ENCODE measurements around the gene KRTAP5-4.
"Not testable (repeated sequence)": the region's sequence is repeated elsewhere in the genome, so short reads cannot be mapped to it uniquely, and the experiment has no call there.

Gene KRTAP5-4

GRCh38 chr11:1651411-1651980 is 29.6 kb upstream of the KRTAP5-4 start:
- Histone ChIP-seq H3K27me3 (ENCODE audit: control insufficient read depth in 1 of 2, insufficient read depth in 2 of 2, low read length in 2 of 2) (peaks cover 0 to 5% of the 10 kb centered on the region in 2 donors), H3K9ac (ENCODE audit: low read length) (no peak overlapping the region), H3K4me3 (ENCODE audit: low read depth in 1 of 2, low read length in 2 of 2) (no peak overlapping the region), H3K9me3 (ENCODE audit: low read length) (no peaks in the 10 kb centered on the region), H3K4me1 (ENCODE audit: insufficient read depth, low read length) (no peaks in the 10 kb centered on the region), H3K36me3 (ENCODE audit: insufficient read depth, low read length) (no peaks in the 10 kb centered on the region), H3K27ac (ENCODE audit: low read depth, low read length) (no peak overlapping the region)

- no peaks in the 10 kb centered on the region for H3K4me1 ChIP-seq (ENCODE audit: insufficient read depth, low read length)
- no peak overlapping the region for H3K4me3 ChIP-seq (ENCODE audit: low read depth in 1 of 2, low read length in 2 of 2)
- no peak overlapping the region for H3K9ac ChIP-seq (ENCODE audit: low read length)
- no peak overlapping the region for H3K27ac ChIP-seq (ENCODE audit: low read depth, low read length)
- H3K9me3 ChIP-seq (ENCODE audit: low read length) = no peaks in the 10 kb centered on the region
- H3K27me3 ChIP-seq (ENCODE audit: control insufficient read depth in 1 of 2, insufficient read depth in 2 of 2, low read length in 2 of 2) = peaks cover 0 to 5% of the 10 kb centered on the region in 2 donors
- H3K36me3 ChIP-seq (ENCODE audit: insufficient read depth, low read length) = no peaks in the 10 kb centered on the region
These were observed 29.0 kb upstream of the KRTAP5-4 start for GRCh38 chr11:1650918-1651262.

- no peak overlapping the region for H3K9ac ChIP-seq (ENCODE audit: low read length)
- no peaks in the 10 kb centered on the region for H3K4me1 ChIP-seq (ENCODE audit: insufficient read depth, low read length)
- no peak overlapping the region for H3K4me3 ChIP-seq (ENCODE audit: low read depth in 1 of 2, low read length in 2 of 2)
- no peak overlapping the region for H3K27ac ChIP-seq (ENCODE audit: low read depth, low read length)
- H3K9me3 ChIP-seq (ENCODE audit: low read length) = no peaks in the 10 kb centered on the region
- peaks cover 0 to 5% of the 10 kb centered on the region in 2 donors for H3K27me3 ChIP-seq (ENCODE audit: control insufficient read depth in 1 of 2, insufficient read depth in 2 of 2, low read length in 2 of 2)
- H3K36me3 ChIP-seq (ENCODE audit: insufficient read depth, low read length) = no peaks in the 10 kb centered on the region
These were observed 28.3 kb upstream of the KRTAP5-4 start for GRCh38 chr11:1650034-1650917.

GRCh38 chr11:1648653-1649420 is 26.9 kb upstream of the KRTAP5-4 start:
- H3K9ac ChIP-seq (ENCODE audit: low read length) = no peak overlapping the region
- H3K27me3 ChIP-seq (ENCODE audit: control insufficient read depth in 1 of 2, insufficient read depth in 2 of 2, low read length in 2 of 2) = no peaks in the 10 kb centered on the region
- H3K9me3 ChIP-seq (ENCODE audit: low read length) = no peaks in the 10 kb centered on the region
- no peak overlapping the region for H3K27ac ChIP-seq (ENCODE audit: low read depth, low read length)
- no peaks in the 10 kb centered on the region for H3K36me3 ChIP-seq (ENCODE audit: insufficient read depth, low read length)
- H3K4me3 ChIP-seq (ENCODE audit: low read depth in 1 of 2, low read length in 2 of 2) = no peak overlapping the region
- no peaks in the 10 kb centered on the region for H3K4me1 ChIP-seq (ENCODE audit: insufficient read depth, low read length)

DNA sequence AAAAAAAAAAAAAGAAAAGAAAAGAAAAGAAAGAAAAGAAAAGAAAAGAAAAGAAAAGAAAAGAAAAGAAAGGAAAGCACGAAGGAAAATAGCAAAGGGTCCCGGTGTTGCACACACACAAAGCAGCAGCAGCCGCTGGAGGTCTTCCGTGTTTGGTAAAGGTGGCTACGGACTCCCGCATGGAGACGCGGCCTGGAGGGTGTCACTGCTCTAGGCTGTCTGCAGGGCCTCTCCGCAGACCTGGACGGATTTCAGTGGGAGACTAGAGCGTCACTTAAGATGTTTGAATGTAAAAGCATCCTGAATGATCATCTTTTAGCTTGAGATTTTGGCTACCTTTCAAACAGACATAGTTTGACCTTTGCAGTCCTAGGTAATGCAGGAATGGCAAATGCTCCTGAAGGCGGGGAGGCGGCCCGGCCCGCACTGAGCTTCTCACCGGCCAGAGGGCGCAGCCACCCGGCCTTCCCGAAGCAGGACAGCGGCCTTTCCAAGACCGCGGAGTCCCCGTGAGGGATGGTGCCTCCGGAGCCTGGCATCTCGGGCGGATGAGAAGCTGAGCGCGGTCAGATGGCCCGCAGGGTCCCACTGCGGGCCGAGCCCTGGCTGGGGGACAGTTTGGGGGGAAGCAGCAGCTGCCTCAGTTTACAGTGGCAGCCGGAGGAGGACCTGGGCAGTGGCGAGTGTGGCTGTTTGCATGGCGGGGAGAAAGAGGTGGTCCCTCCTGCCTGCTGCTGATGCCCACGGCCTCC is 26.1 kb upstream of the KRTAP5-4 start:
- Histone ChIP-seq H3K9ac (ENCODE audit: low read length) (no peak overlapping the region), H3K36me3 (ENCODE audit: insufficient read depth, low read length) (no peaks in the 10 kb centered on the region), H3K4me3 (ENCODE audit: low read depth in 1 of 2, low read length in 2 of 2) (no peak overlapping the region), H3K27me3 (ENCODE audit: control insufficient read depth in 1 of 2, insufficient read depth in 2 of 2, low read length in 2 of 2) (no peaks in the 10 kb centered on the region), H3K27ac (ENCODE audit: low read depth, low read length) (no peak overlapping the region), H3K9me3 (ENCODE audit: low read length) (no peaks in the 10 kb centered on the region), H3K4me1 (ENCODE audit: insufficient read depth, low read length) (no peaks in the 10 kb centered on the region)

- H3K9ac ChIP-seq (ENCODE audit: low read length); H3K9me3 ChIP-seq (ENCODE audit: low read length); H3K27ac ChIP-seq (ENCODE audit: low read depth, low read length); H3K36me3 ChIP-seq (ENCODE audit: insufficient read depth, low read length); H3K4me1 ChIP-seq (ENCODE audit: insufficient read depth, low read length); H3K27me3 ChIP-seq (ENCODE audit: control insufficient read depth in 1 of 2, insufficient read depth in 2 of 2, low read length in 2 of 2); H3K4me3 ChIP-seq (ENCODE audit: low read depth in 1 of 2, low read length in 2 of 2): not testable (repeated sequence)
These were observed 24.6 kb upstream of the KRTAP5-4 start for GRCh38 chr11:1646540-1646939.

- Histone ChIP-seq H3K4me1 (ENCODE audit: insufficient read depth, low read length) (no peaks in the 10 kb centered on the region), H3K4me3 (ENCODE audit: low read depth in 1 of 2, low read length in 2 of 2) (no peak overlapping the region), H3K9ac (ENCODE audit: low read length) (no peak overlapping the region), H3K36me3 (ENCODE audit: insufficient read depth, low read length) (no peaks in the 10 kb centered on the region), H3K27me3 (ENCODE audit: control insufficient read depth in 1 of 2, insufficient read depth in 2 of 2, low read length in 2 of 2) (peaks cover 2 to 4% of the 10 kb centered on the region in 2 donors), H3K27ac (ENCODE audit: low read depth, low read length) (no peak overlapping the region), H3K9me3 (ENCODE audit: low read length) (no peaks in the 10 kb centered on the region)
These were observed 23.5 kb upstream of the KRTAP5-4 start for GRCh38 chr11:1645357-1645821.

- H3K36me3 ChIP-seq (ENCODE audit: insufficient read depth, low read length) = no peaks in the 10 kb centered on the region
- no peak overlapping the region for H3K27ac ChIP-seq (ENCODE audit: low read depth, low read length)
- H3K9me3 ChIP-seq (ENCODE audit: low read length) = no peaks in the 10 kb centered on the region
- no peak overlapping the region for H3K4me3 ChIP-seq (ENCODE audit: low read depth in 1 of 2, low read length in 2 of 2)
- H3K27me3 ChIP-seq (ENCODE audit: control insufficient read depth in 1 of 2, insufficient read depth in 2 of 2, low read length in 2 of 2) = peaks cover 3 to 7% of the 10 kb centered on the region in 2 donors
- no peaks in the 10 kb centered on the region for H3K4me1 ChIP-seq (ENCODE audit: insufficient read depth, low read length)
- no peak overlapping the region for H3K9ac ChIP-seq (ENCODE audit: low read length)
These were observed 22.8 kb upstream of the KRTAP5-4 start for GRCh38 chr11:1644601-1645356.

DNA sequence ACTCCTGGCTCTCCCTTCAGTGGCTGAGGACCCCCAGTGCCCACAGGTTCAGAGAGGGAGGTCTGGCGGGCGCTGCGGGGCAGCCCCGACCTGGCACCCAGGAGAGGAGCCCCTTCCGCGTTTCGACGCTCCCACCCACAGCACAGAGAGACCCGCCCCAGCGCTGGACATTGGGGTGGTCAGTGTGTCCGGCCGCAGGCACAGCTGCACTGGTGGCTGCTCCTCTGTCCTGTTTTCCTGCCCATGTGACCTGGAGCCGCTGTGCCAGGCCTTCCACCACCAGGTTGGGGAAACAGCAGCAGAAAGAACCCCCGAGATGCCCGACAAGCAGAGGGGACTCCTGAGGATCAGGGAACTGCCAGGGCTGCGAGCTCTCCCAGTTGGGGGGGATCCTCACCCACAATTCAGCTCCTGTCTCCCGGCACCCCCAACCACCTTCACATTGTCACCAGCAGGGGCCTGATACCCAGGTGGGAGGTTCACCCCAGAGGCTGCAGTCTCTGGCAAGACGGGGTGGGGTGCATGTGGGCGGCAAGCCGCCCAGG is 21.3 kb upstream of the KRTAP5-4 start:
- H3K27me3 ChIP-seq (ENCODE audit: control insufficient read depth in 1 of 2, insufficient read depth in 2 of 2, low read length in 2 of 2) = peaks cover 3 to 12% of the 10 kb centered on the region in 2 donors
- no peak overlapping the region for H3K4me3 ChIP-seq (ENCODE audit: low read depth in 1 of 2, low read length in 2 of 2)
- no peak overlapping the region for H3K9ac ChIP-seq (ENCODE audit: low read length)
- H3K9me3 ChIP-seq (ENCODE audit: low read length) = no peaks in the 10 kb centered on the region
- H3K27ac ChIP-seq (ENCODE audit: low read depth, low read length) = no peak overlapping the region
- no peaks in the 10 kb centered on the region for H3K4me1 ChIP-seq (ENCODE audit: insufficient read depth, low read length)
- no peaks in the 10 kb centered on the region for H3K36me3 ChIP-seq (ENCODE audit: insufficient read depth, low read length)

GRCh38 chr11:1642288-1643145 is 20.6 kb upstream of the KRTAP5-4 start:
- H3K4me1 ChIP-seq (ENCODE audit: insufficient read depth, low read length) = no peaks in the 10 kb centered on the region
- no peak overlapping the region for H3K9ac ChIP-seq (ENCODE audit: low read length)
- no peak overlapping the region for H3K27ac ChIP-seq (ENCODE audit: low read depth, low read length)
- no peak overlapping the region for H3K4me3 ChIP-seq (ENCODE audit: low read depth in 1 of 2, low read length in 2 of 2)
- H3K9me3 ChIP-seq (ENCODE audit: low read length) = no peaks in the 10 kb centered on the region
- H3K27me3 ChIP-seq (ENCODE audit: control insufficient read depth in 1 of 2, insufficient read depth in 2 of 2, low read length in 2 of 2) = peaks cover 3 to 12% of the 10 kb centered on the region in 2 donors
- no peaks in the 10 kb centered on the region for H3K36me3 ChIP-seq (ENCODE audit: insufficient read depth, low read length)

All from muscle layer of colon (tissue), 2 donors.